GM12878 (cell line): ENCODE data around the gene APC2. TPM values are rescaled to one million over a fixed set of nuclear protein-coding genes. Genes with fewer than 3 reads are reported as not detected.

Experiments
- ATAC-seq: fragments of 200-7000 bp; cut with Tn5 transposase; 3 replicates; pipeline ENCODE4 v1.9.1; 2020; ENCODE audit warnings: mild to moderate bottlenecking, moderate library complexity
- BruUV-seq: library from RNA; stranded (reverse); fragments of 400-500 nt; replicated peaks from 2 replicates; lab custom pipeline; 2021; lab: Mats Ljungman, UMichigan
- CTCF ChIA-PET: fragments of 300-600 bp; sonication (Branson Sonifier 250); formaldehyde crosslinking; extraction: SDS; loops from one replicate; lab custom pipeline; 2021; ENCODE audit warnings: inconsistent platforms; lab: Yijun Ruan, JAX
- POLR2A ChIA-PET: fragments of 350-600 bp; formaldehyde crosslinking; extraction: SDS; loops from one replicate; lab custom pipeline; 2021; ENCODE audit warnings: inconsistent platforms; lab: Charles Lee
- RAD21 ChIA-PET: fragments of 300-600 bp; sonication (Branson Sonifier 250); formaldehyde crosslinking; loops from one replicate; lab custom pipeline; 2023; ENCODE audit warnings: antibody characterized with exemption; ENCODE audit not compliant: unreplicated experiment; lab: Charles Lee
- SMC1A ChIA-PET: fragments of 300-600 bp; sonication (Branson Sonifier 250); formaldehyde crosslinking; loops from one replicate; lab custom pipeline; 2023; ENCODE audit not compliant: unreplicated experiment, uncharacterized antibody; lab: Charles Lee
- DNase-seq: peaks from one replicate; pipeline ENCODE4 v3.0.0-alpha.2; 2011; ENCODE audit warnings: low read depth, low spot score
- FAIRE-seq: peaks from 3 replicates; lab custom pipeline; 2011; peaks lifted over from hg19 to GRCh38; lab: Jason Lieb, UNC
- H2AFZ ChIP-seq: 2 replicates; pipeline ENCODE4 v1.6.0; 2011; ENCODE audit warnings: low read depth, low read length, control low read depth; ENCODE audit not compliant: control insufficient read depth
- H3K27ac ChIP-seq: 2 replicates; pipeline ENCODE4 v1.5.1; 2011; ENCODE audit warnings: control low read depth; ENCODE audit not compliant: control insufficient read depth, insufficient read depth
- H3K27me3 ChIP-seq, 2 experiments: replicated peaks in 1 of 2; 2 replicates each; pipeline versions ENCODE4 v1.6.0 to v1.6.1; 2011; ENCODE audit warnings: low read length in 1 of 2; ENCODE audit not compliant: control insufficient read depth in 2 of 2, insufficient read depth in 2 of 2
- H3K36me3 ChIP-seq, 2 experiments: 2 replicates each; pipeline ENCODE4 v1.5.1; 2011; ENCODE audit warnings: low read length in 1 of 2; ENCODE audit not compliant: control insufficient read depth in 2 of 2, insufficient read depth in 2 of 2
- H3K4me1 ChIP-seq: 2 replicates; pipeline ENCODE4 v1.6.1; 2011; ENCODE audit warnings: mild to moderate bottlenecking, low read length, moderate library complexity, mixed read lengths; ENCODE audit not compliant: control insufficient read depth, insufficient read depth
- H3K4me2 ChIP-seq: 2 replicates; pipeline ENCODE4 v1.6.0; 2011; ENCODE audit warnings: control low read depth; ENCODE audit not compliant: control insufficient read depth, insufficient read depth
- H3K4me3 ChIP-seq: fragments of 200-600 bp; sonication (generic); 2 replicates; pipeline ENCODE4 v1.5.1; 2016
- H3K79me2 ChIP-seq: 2 replicates; pipeline ENCODE4 v1.6.0; 2011; ENCODE audit warnings: low read length; ENCODE audit not compliant: control insufficient read depth, insufficient read depth
- H3K9ac ChIP-seq: 2 replicates; pipeline ENCODE4 v1.8.0; 2011; ENCODE audit warnings: low read length, control low read depth, mixed read lengths; ENCODE audit not compliant: control insufficient read depth, insufficient read depth
- H3K9me3 ChIP-seq: replicated peaks from 3 replicates; pipeline ENCODE4 v1.5.1; 2011; ENCODE audit warnings: mild to moderate bottlenecking, low read length; ENCODE audit not compliant: control insufficient read depth, insufficient read depth
- H4K20me1 ChIP-seq: 2 replicates; pipeline ENCODE4 v1.6.0; 2011; ENCODE audit not compliant: control insufficient read depth, insufficient read depth
- CTCF ChIP-seq, 3 experiments: IDR thresholded peaks in 2 of 3; conservative IDR thresholded peaks in 1 of 3; 2 replicates each; pipeline ENCODE4 v1.5.1; 2011; ENCODE audit warnings: low read depth in 3 of 3, low read length in 3 of 3, mild to moderate bottlenecking in 3 of 3, control low read depth in 2 of 3, moderate library complexity in 2 of 3, inconsistent platforms in 1 of 3, mixed read lengths in 1 of 3; ENCODE audit not compliant: control insufficient read depth in 2 of 3, insufficient read depth in 1 of 3; ENCODE audit errors: extremely low read depth in 1 of 3
- FOS ChIP-seq: IDR thresholded peaks from 3 replicates; pipeline ENCODE4 v1.6.1; 2011; ENCODE audit warnings: borderline replicate concordance; ENCODE audit not compliant: insufficient read length; ENCODE audit errors: extremely low read depth
- IKZF2 ChIP-seq, 2 experiments: fragments of 450-650 bp; IDR thresholded peaks; 2 replicates each; pipeline ENCODE4 v1.6.1; 2017; ENCODE audit warnings: mild to moderate bottlenecking in 2 of 2, moderate library complexity in 2 of 2
- MEF2A ChIP-seq: IDR thresholded peaks from 2 replicates; pipeline ENCODE4 v1.6.1; 2011; ENCODE audit warnings: low read depth, mild to moderate bottlenecking, low read length, moderate library complexity; ENCODE audit not compliant: insufficient read depth
- POLR2A ChIP-seq: IDR thresholded peaks from 2 replicates; pipeline ENCODE4 v1.6.1; 2011; ENCODE audit warnings: low read depth, mild to moderate bottlenecking, low read length
- POLR2AphosphoS5 ChIP-seq: IDR thresholded peaks from 2 replicates; pipeline ENCODE4 v1.6.1; 2011; ENCODE audit warnings: mild to moderate bottlenecking, low read length, inconsistent platforms
- SUZ12 ChIP-seq: fragments of 200-600 bp; sonication (generic); IDR thresholded peaks from one replicate; pipeline ENCODE4 v1.6.1; 2018; ENCODE audit warnings: antibody characterized with exemption, mild to moderate bottlenecking; ENCODE audit not compliant: unreplicated experiment
- TAF1 ChIP-seq: IDR thresholded peaks from 2 replicates; pipeline ENCODE4 v1.6.1; 2011; ENCODE audit warnings: mild to moderate bottlenecking, low read depth, low read length, borderline replicate concordance
- TCF3 ChIP-seq: IDR thresholded peaks from 2 replicates; pipeline ENCODE4 v1.6.1; 2012; ENCODE audit warnings: low read depth, mild to moderate bottlenecking, low read length, borderline replicate concordance; ENCODE audit not compliant: insufficient read depth
- ZBTB40 ChIP-seq: fragments of 450-650 bp; IDR thresholded peaks from 2 replicates; pipeline ENCODE4 v1.6.1; 2016; ENCODE audit warnings: mild to moderate bottlenecking, moderate library complexity, borderline replicate concordance
- WGBS: methylation state at CpG from one replicate; pipeline ENCODE4 v1.1.6; 2016; ENCODE audit warnings: low lambda C conversion rate; ENCODE audit not compliant: insufficient replicate concordance, insufficient coverage; ENCODE audit errors: missing lambda C conversion rate; 5-methylcytosine and 5-hydroxymethylcytosine counted together
- in situ Hi-C: fragments of 300-500 bp; cut with MboI; formaldehyde crosslinking; loops from 9 replicates; pipeline ENCODE4 v1.14.3; 2018; ENCODE audit warnings: mixed read lengths
- intact Hi-C: fragments of 100-400 bp; cut with micrococcal nuclease; formaldehyde crosslinking; loops from one replicate; pipeline ENCODE4 v1.14.2; 2022; ENCODE audit not compliant: unreplicated experiment
- polyA plus RNA-seq, 11 experiments: library from polyadenylated mRNA; depleted of rRNA in 4 of 11; unstranded in 6 of 11; stranded (reverse) in 5 of 11; fragments of >200 nt; fragmentation: Nextera tagmentation in 4 of 11; fragmentation: Illumina TruSeq in 1 of 11; extraction: Ambion mirVana in 4 of 11; extraction: Trizol in 1 of 11; gene quantifications; 1 replicate in 1 of 11; 2 replicates in 10 of 11; pipeline versions ENCODE4 v1.2.1 to v1.2.3, GENCODE V29; 2011 to 2016; ENCODE audit warnings: inconsistent platforms in 2 of 11, missing spikeins in 2 of 11, low read depth in 1 of 11
- total RNA-seq, 4 experiments: library from RNA; depleted of rRNA in 3 of 4; stranded (reverse); fragments of >200 nt in 3 of 4; fragmentation: Illumina TruSeq in 1 of 4; extraction: Trizol in 1 of 4; gene quantifications; 2 replicates each; pipeline versions ENCODE4 v1.2.1 to v1.2.3, GENCODE V29; 2013 to 2021

APC2 gene
- total and polyA plus RNA-seq, 10 of the 15 experiments (the other 5 are each of a cell fraction or from before 2014, with no cell fraction given): under 0.01 to 0.73 (median 0.04) TPM; not detected in 5

- SMC1A ChIA-PET: no interaction called here
- CTCF ChIA-PET: interaction anchor here (1.1 kb wide), 1 partner anchor 41 kb away, joined by 3 read pairs; no protein-coding TSS in a partner anchor
- DNase-seq: no peak
- no peak overlapping the region for H3K4me2 ChIP-seq
- RAD21 ChIA-PET: no interaction called here
- H3K9me3 ChIP-seq: no peaks in the 10 kb centered on the region
- no peaks in the 10 kb centered on the region; the same call in 1 of the 2 replicates for H3K4me1 ChIP-seq
- in situ Hi-C loops (no loop called here), intact Hi-C loops (no loop called here)
- no peak for TF ChIP-seq POLR2AphosphoS5
- no peak for TF ChIP-seq SUZ12
- no peak for TF ChIP-seq TCF3
- TF ChIP-seq MEF2A: no peak
- peak; percentile 18; the same call in 1 of the 2 replicates for TF ChIP-seq POLR2A
- no peak for TF ChIP-seq TAF1
- TF ChIP-seq IKZF2 (IDR thresholded peaks at IDR 0.05): no peak
- TF ChIP-seq FOS: no peak
- TF ChIP-seq CTCF (IDR thresholded peaks at IDR 0.05 in 2 of 3, conservative IDR thresholded peaks at IDR 0.05 in 1 of 3; ENCODE audit: control insufficient read depth in 2 of 3, extremely low read depth in 1 of 3, insufficient read depth in 1 of 3, low read depth in 3 of 3, low read length in 3 of 3): peak in 2 of 3 experiments; percentile 10 to 36; a peak in 2 of 6 replicates
- no peak for TF ChIP-seq ZBTB40
- no peak overlapping the region for H3K9ac ChIP-seq
- 57% methylated on average over 82 of the region's 83 CpGs for WGBS
- POLR2A ChIA-PET: interaction anchor here (0.5 kb wide), 1 partner anchor 138 kb away, joined by 4 read pairs; no protein-coding TSS in a partner anchor
- ATAC-seq: peak; percentile 66
- no peak overlapping the region for H2AFZ ChIP-seq
- peaks cover 7 to 12% of the 10 kb centered on the region in 2 experiments for H3K27me3 ChIP-seq
- no peak for FAIRE-seq
- no peak overlapping the region for H3K27ac ChIP-seq
- H4K20me1 ChIP-seq: no peaks in the 10 kb centered on the region
- no peaks in the 10 kb centered on the region for H3K36me3 ChIP-seq
- BruUV-seq: no TSS peak
- H3K79me2 ChIP-seq: no peaks in the 10 kb centered on the region
- H3K4me3 ChIP-seq: no peak overlapping the region
Measured at GRCh38 chr19:1465191-1466016, 15.5 kb downstream of the APC2 start.
